HepG2 (cell line): ENCODE data around the gene PRUNE1. TPM values are rescaled to one million over a fixed set of nuclear protein-coding genes. Genes with fewer than 3 reads are reported as not detected.
A peak's percentile ranks its signal among the peaks of the same experiment; 100 is the strongest.

Experiments
- CREBL2 ChIP-seq: sonication (generic); formaldehyde crosslinking; IDR thresholded peaks from 2 replicates; pipeline ENCODE4 v1.8.1; 2023; ENCODE audit warnings: missing genetic modification reagents, mild to moderate bottlenecking, borderline replicate concordance
- HIC2 ChIP-seq: sonication (generic); formaldehyde crosslinking; IDR thresholded peaks from 2 replicates; pipeline ENCODE4 v1.9.0; 2022; ENCODE audit warnings: low read depth, missing genetic modification reagents
- KLF9 ChIP-seq: IDR thresholded peaks from 2 replicates; pipeline ENCODE4 v1.6.1; 2016; ENCODE audit warnings: low read depth
- NCOA5 ChIP-seq: sonication (generic); formaldehyde crosslinking; IDR thresholded peaks from 2 replicates; pipeline ENCODE4 v1.4.0; 2020; ENCODE audit warnings: missing genetic modification reagents
- NRL ChIP-seq: sonication (generic); formaldehyde crosslinking; IDR thresholded peaks from 2 replicates; pipeline ENCODE4 v1.5.0; 2020; ENCODE audit warnings: missing genetic modification reagents, mild to moderate bottlenecking, moderate library complexity, borderline replicate concordance
- POLR2AphosphoS2 ChIP-seq: IDR thresholded peaks from 2 replicates; pipeline ENCODE4 v1.6.1; 2011; ENCODE audit warnings: low read depth, low read length, improper control_type of control experiment
- PRDM15 ChIP-seq: sonication (generic); formaldehyde crosslinking; IDR thresholded peaks from 2 replicates; pipeline ENCODE4 v1.4.0; 2020; ENCODE audit warnings: missing genetic modification reagents
- PTBP1 ChIP-seq: fragments of 200-400 bp; formaldehyde crosslinking; IDR thresholded peaks from 2 replicates; pipeline ENCODE4 v1.6.1; 2018; ENCODE audit warnings: low read length, low read depth; ENCODE audit not compliant: poor library complexity, severe bottlenecking
- RBFOX2 ChIP-seq: fragments of 200-400 bp; formaldehyde crosslinking; IDR thresholded peaks from 2 replicates; pipeline ENCODE4 v1.6.1; 2017; ENCODE audit warnings: low read depth, mild to moderate bottlenecking, low read length
- RFX3 ChIP-seq: IDR thresholded peaks from 2 replicates; pipeline ENCODE4 v1.6.1; 2016; ENCODE audit warnings: missing biosample characterization, missing genetic modification reagents
- SP5 ChIP-seq: IDR thresholded peaks from 2 replicates; pipeline ENCODE4 v1.6.1; 2016; ENCODE audit warnings: low read depth, borderline replicate concordance
- TBP ChIP-seq: sonication (generic); formaldehyde crosslinking; IDR thresholded peaks from 2 replicates; pipeline ENCODE4 v1.5.0; 2020; ENCODE audit warnings: missing genetic modification reagents
- TFAP4 ChIP-seq: sonication (generic); IDR thresholded peaks from 2 replicates; pipeline ENCODE4 v1.6.1; 2016; ENCODE audit warnings: low read depth, borderline replicate concordance
- ZBED4 ChIP-seq: sonication (generic); formaldehyde crosslinking; IDR thresholded peaks from 2 replicates; pipeline ENCODE4 v1.4.0; 2020; ENCODE audit warnings: missing genetic modification reagents, borderline replicate concordance
- ZNF263 ChIP-seq: sonication (generic); formaldehyde crosslinking; IDR thresholded peaks from 2 replicates; pipeline ENCODE4 v1.4.0; 2020; ENCODE audit warnings: missing genetic modification reagents
- ZNF331 ChIP-seq: sonication (generic); formaldehyde crosslinking; IDR thresholded peaks from 2 replicates; pipeline ENCODE4 v1.4.0; 2020; ENCODE audit warnings: missing genetic modification reagents
- ZNF510 ChIP-seq: sonication (generic); formaldehyde crosslinking; IDR thresholded peaks from 2 replicates; pipeline ENCODE4 v1.4.0; 2020; ENCODE audit warnings: low read depth, mild to moderate bottlenecking, missing genetic modification reagents
- ZNF558 ChIP-seq: sonication (generic); formaldehyde crosslinking; IDR thresholded peaks from 2 replicates; pipeline ENCODE4 v1.9.0; 2022; ENCODE audit warnings: mild to moderate bottlenecking, missing genetic modification reagents, borderline replicate concordance
- ZNF747 ChIP-seq: sonication (generic); formaldehyde crosslinking; IDR thresholded peaks from 2 replicates; pipeline ENCODE4 v1.8.1; 2023; ENCODE audit warnings: missing genetic modification reagents, mild to moderate bottlenecking, borderline replicate concordance
- polyA plus RNA-seq, 8 experiments: library from polyadenylated mRNA; depleted of rRNA in 3 of 8; stranded (reverse) in 7 of 8; unstranded in 1 of 8; fragments of >200 nt; fragmentation: Illumina TruSeq in 4 of 8; extraction: Trizol in 4 of 8; gene quantifications; 2 replicates each; pipeline versions ENCODE4 v1.2.1 to v1.2.3, GENCODE V29; 2011 to 2016; ENCODE audit warnings: low read depth in 4 of 8, missing spikeins in 1 of 8, mixed read lengths in 1 of 8; ENCODE audit not compliant: insufficient read depth in 1 of 8
- total RNA-seq, 5 experiments: library from RNA; depleted of rRNA; stranded (reverse); fragments of >200 nt; fragmentation: Illumina TruSeq; extraction: Trizol; gene quantifications; 2 replicates each; pipeline ENCODE4 v1.2.3, GENCODE V29; 2016; ENCODE audit warnings: low read depth in 1 of 5

PRUNE1 gene
- total and polyA plus RNA-seq, 2 of the 13 experiments (the other 11 are each of a cell fraction or from before 2014, with no cell fraction given) = 19.0 to 31.9 TPM

GRCh38 chr1:151047925-151048644, 39.8 kb downstream of the PRUNE1 start (continued):
- TF ChIP-seq NRL (peak; percentile 70; the same call in 1 of the 2 replicates), ZNF747 (CRISPR knock-in tag) (no peak), TFAP4 (no peak), CREBL2 (CRISPR knock-in tag) (0 out of 2 replicates have a peak, but pooled peaks have one; percentile 45), ZBED4 (CRISPR knock-in tag) (no peak), PRDM15 (CRISPR knock-in tag) (0 out of 2 replicates have a peak, but pooled peaks have one; percentile 37), NCOA5 (CRISPR knock-in tag) (no peak), ZNF263 (CRISPR knock-in tag) (0 out of 2 replicates have a peak, but pooled peaks have one; percentile 12), ZNF331 (CRISPR knock-in tag) (no peak; the same call in 1 of the 2 replicates), HIC2 (no peak), RFX3 (CRISPR knock-in tag) (no peak), ZNF558 (CRISPR knock-in tag) (0 out of 2 replicates have a peak, but pooled peaks have one; percentile 56), PTBP1 (no peak), ZNF510 (CRISPR knock-in tag) (no peak), KLF9 (CRISPR knock-in tag) (no peak), POLR2AphosphoS2 (no peak), RBFOX2 (peak; percentile 48; the same call in 1 of the 2 replicates), TBP (CRISPR knock-in tag) (no peak), SP5 (CRISPR knock-in tag) (no peak)
